ENCODE data around the gene HOXC12.
A peak's percentile ranks its signal among the peaks of the same experiment; 100 is the strongest.

Gene HOXC12

GRCh38 chr12:53954694-53955035, at the start of gene HOXC12:
HOXC12 (plus strand) TSS chr12:53954903; CDS start chr12:53954930, 27 bp downstream.
- DNase-seq, result no peak

GRCh38 chr12:53907103-53907502, 47.6 kb upstream of the HOXC12 start:
- DNase-seq, result no peak

- DNase-seq, result no peak
These were observed 37.7 kb upstream of the HOXC12 start for GRCh38 chr12:53916788-53917655.

GRCh38 chr12:53924521-53925405, 29.9 kb upstream of the HOXC12 start:
- no peak for DNase-seq

- DNase-seq, result no peak
These were observed 27.3 kb upstream of the HOXC12 start for GRCh38 chr12:53927220-53928029.

GRCh38 chr12:53928054-53928835, 26.5 kb upstream of the HOXC12 start:
- no peak for DNase-seq

- DNase-seq, result no peak
These were observed 25.2 kb upstream of the HOXC12 start for GRCh38 chr12:53929527-53929926.

GRCh38 chr12:53930591-53931255, 24.0 kb upstream of the HOXC12 start:
- DNase-seq, result no peak

GRCh38 chr12:53931844-53932581, 22.7 kb upstream of the HOXC12 start:
- DNase-seq, result no peak

- DNase-seq, result no peak
These were observed 21.8 kb upstream of the HOXC12 start for GRCh38 chr12:53932915-53933314.

- no peak for DNase-seq
These were observed 19.0 kb upstream of the HOXC12 start for GRCh38 chr12:53935383-53936341.

GRCh38 chr12:53937099-53937498, 17.6 kb upstream of the HOXC12 start:
- no peak for DNase-seq

- DNase-seq, result no peak
These were observed 16.9 kb upstream of the HOXC12 start for GRCh38 chr12:53937596-53938325.

- DNase-seq, result peak; percentile 91
These were observed 16.2 kb upstream of the HOXC12 start, which contains the start of gene HOXC13 for GRCh38 chr12:53938326-53939140. HOXC13 (plus strand) TSS chr12:53938831; CDS start chr12:53938907, 76 bp downstream.

GRCh38 chr12:53939141-53940108, 15.3 kb upstream of the HOXC12 start:
- no peak for DNase-seq

GRCh38 chr12:53940443-53941014, 14.2 kb upstream of the HOXC12 start:
- DNase-seq, result no peak

All from DMS 273 treated with DMSO at 0.1 percent for 48 hours (cell line).